M059J (cell line): ENCODE results near the gene DYNAP. TPM values are rescaled to one million over a fixed set of nuclear protein-coding genes. Genes with fewer than 3 reads are reported as not detected.

Experiments used
- DNase-seq: peaks from one replicate; pipeline ENCODE4 v3.0.0-alpha.2; 2012; ENCODE audit warnings: low read depth
- total RNA-seq: library from RNA; depleted of rRNA; stranded (reverse); fragments of >200 nt; shearing (Covaris generic); gene quantifications from 2 replicates; pipeline ENCODE4 v1.2.3, GENCODE V29; 2014; rRNA removed

Gene DYNAP, protein sequence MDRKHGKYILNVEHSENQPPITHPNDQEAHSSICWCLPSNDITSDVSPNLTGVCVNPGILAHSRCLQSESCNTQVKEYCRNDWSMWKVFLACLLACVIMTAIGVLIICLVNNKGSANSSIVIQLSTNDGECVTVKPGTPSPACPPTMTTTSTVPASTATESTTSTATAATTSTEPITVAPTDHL
- total RNA-seq: not detected in 2 replicates

- no peak for DNase-seq
Measured at GRCh38 chr18:54590945-54591344, at the start of gene DYNAP. DYNAP (plus strand) TSS chr18:54591245; CDS start chr18:54591283, 38 bp downstream.

DNA sequence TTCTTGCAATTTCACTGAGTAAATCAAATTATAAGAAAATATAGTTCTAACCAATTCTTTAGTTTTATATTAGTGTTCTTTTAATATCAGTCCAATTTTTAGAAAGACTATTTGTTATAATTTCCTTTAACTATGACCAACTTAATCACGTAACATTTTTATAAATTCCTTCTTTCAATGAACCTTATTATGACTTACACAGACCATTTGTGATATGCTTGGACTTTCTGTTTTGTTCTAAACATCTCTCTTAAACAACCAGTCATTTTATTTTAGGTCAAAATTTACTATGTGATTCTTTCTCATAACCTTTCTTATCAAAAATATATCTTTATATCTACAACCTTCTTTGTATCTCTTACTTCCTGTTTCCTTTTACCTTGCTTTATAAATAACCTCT lies 39.5 kb upstream of the DYNAP start:
- peak; percentile 2 for DNase-seq

DNA sequence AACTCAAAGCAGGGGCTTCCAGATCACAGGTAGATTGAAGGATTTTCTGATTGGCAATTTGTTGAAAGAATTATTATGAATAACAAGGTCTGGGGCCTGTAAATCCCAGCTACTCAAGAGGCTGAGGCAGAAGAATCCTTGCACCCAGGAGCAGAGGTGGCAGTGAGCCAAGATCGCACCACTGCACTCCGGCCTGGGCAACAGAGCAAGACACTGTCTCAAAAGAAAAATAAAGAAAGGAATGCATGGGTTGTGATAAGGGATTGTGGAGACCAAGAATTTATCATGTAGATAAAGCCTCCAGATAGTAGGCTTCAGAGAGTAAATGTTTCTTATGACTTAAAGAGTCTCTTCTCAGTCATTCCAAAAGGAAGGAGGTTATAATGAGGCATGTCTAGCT lies 35.8 kb upstream of the DYNAP start:
- DNase-seq: no peak

DNA sequence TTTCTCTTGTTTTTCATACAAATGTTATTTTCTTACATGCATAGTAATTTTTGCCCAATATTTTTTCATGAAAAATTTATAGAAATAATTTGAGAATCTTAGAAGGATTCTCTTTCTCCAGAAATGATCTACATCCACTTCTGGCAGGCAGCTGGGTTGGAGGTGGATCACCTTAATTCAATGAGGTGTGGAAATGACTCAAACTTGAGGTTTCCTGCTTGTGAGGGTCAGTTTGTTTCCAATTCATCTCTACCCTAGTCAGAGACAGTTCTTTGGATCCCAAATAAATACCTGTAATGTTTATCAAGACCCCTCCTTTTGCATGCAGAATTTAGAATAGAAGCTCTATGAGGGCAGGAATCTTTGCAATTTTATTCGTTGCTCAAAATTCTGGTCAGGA lies 35.0 kb upstream of the DYNAP start:
- DNase-seq: no peak

- no peak for DNase-seq
Measured at GRCh38 chr18:54557958-54558357, 33.1 kb upstream of the DYNAP start.

GRCh38 chr18:54558609-54559585 lies 32.1 kb upstream of the DYNAP start:
- peak; percentile 25 for DNase-seq

GRCh38 chr18:54561706-54562267 lies 29.3 kb upstream of the DYNAP start:
- DNase-seq: no peak

DNA sequence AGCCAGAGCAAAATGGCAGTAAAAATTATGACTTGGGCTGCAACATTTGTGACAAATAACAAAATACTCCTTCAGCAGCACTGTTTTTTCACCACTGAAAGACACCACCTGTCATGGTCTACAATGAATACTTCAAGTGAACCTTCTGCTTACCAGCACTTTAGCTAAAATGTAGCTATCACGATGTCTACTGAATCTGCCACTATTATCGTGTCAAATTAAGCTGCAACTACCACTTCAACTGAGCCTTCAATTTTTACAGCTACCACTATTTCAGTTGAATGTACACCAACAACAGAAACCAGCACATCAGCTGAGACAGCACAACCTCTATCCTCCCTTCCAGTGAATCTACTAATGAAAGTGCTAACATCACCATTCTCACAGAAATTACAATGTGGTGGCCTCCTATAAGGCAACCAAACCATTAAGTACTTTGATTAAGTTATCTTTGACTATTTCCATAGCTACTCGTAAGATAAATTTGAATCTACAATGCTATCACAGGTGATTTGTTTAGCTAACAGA lies 10.8 kb upstream of the DYNAP start:
- no peak for DNase-seq

- no peak for DNase-seq
Measured at GRCh38 chr18:54584065-54584464, 7.0 kb upstream of the DYNAP start.

DNA sequence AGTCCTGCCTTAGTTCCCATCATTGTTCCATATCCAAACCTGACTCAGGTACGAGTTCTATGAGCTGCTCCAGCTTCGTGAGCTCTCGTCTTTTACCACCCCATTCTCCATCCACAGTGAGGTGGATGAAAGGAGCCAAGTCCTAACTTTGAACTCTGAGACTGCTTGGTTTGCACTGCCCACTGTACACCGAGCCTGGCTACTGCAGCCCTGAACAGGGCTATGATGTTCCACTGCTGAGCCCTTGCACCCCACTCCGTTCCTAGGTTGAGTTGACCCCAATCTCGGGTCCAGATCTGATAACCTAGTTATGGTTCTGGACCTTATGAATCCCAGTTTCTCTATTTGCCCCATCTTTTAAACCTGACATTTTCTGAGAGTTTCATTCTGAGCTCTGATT lies 5.3 kb upstream of the DYNAP start:
- no peak for DNase-seq

GRCh38 chr18:54604211-54604610 lies 13.2 kb downstream of the DYNAP start:
- DNase-seq: no peak

GRCh38 chr18:54606835-54607212 lies 15.8 kb downstream of the DYNAP start:
- no peak for DNase-seq

- DNase-seq: peak; percentile 74
Measured at GRCh38 chr18:54607213-54608027, 16.4 kb downstream of the DYNAP start.

DNA sequence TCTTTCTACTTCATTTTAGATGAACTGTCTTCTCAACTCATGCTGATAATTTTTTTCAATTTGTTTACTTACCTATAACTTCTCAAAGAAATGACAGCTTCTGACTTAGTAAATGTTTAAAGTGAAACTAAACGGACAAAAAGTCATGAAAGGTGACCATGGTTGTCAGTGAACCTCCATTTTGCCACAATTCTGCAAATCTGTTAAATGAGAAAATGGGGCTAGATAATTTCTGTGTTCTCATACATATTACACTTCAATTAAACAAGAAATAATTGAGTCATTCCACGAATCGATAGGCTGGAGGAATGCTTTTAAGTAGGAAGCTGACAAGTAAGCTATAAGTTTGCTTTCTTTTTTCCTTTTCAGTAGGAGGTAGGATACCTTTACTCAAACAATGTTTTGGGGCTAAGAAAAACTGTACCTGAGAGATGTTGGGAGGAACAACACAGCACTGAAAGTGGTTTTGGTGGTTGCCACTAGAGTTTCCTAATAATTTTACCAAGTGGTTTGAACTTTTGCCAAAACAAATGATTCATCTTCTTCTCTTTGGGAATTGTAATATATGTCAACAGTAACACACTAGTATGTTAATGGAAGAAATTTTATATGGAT lies 17.1 kb downstream of the DYNAP start:
- peak; percentile 80 for DNase-seq

- DNase-seq: no peak
Measured at GRCh38 chr18:54611816-54612215, 20.8 kb downstream of the DYNAP start.

DNA sequence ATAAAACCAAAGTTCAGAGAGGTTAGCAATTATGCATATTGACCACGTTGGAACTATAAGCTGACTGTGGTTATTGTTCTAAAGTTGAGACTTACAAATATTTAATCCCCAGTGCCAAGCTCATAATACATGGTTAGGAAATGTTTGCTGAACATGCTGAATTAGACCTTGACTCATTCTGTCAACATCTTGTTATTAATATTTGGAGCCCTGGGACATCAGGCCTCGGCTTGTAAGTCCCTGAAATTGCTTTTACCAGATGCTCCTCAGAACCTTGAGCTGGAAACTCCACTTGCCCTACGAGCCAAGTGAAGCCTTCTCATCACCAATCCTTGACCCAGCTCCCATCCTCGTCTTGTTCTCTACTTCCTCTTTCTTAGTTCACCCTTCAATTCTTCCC lies 21.2 kb downstream of the DYNAP start:
- peak; percentile 3 for DNase-seq

DNA sequence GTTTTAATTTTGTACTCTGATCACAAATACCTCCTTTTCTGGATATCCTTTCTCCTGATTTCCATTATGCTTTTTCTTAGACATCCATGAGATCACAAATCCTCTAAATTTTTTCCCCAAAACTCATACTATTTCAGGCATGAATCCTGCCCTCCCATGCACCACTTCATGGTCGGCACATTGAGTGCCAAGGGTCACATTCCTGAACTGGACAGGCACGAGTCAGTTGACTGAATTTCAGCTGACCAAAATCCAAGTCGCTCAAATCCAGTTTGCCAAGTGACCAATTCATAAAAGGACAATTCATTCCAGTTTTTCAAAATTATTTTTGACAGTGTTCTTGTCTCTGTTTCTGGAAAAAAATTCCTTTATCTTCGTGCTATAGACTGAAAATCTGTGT lies 22.1 kb downstream of the DYNAP start:
- DNase-seq: no peak

GRCh38 chr18:54616220-54616848 lies 25.3 kb downstream of the DYNAP start:
- peak; percentile 7 for DNase-seq

GRCh38 chr18:54622084-54622483 lies 31.0 kb downstream of the DYNAP start:
- DNase-seq: no peak

DNA sequence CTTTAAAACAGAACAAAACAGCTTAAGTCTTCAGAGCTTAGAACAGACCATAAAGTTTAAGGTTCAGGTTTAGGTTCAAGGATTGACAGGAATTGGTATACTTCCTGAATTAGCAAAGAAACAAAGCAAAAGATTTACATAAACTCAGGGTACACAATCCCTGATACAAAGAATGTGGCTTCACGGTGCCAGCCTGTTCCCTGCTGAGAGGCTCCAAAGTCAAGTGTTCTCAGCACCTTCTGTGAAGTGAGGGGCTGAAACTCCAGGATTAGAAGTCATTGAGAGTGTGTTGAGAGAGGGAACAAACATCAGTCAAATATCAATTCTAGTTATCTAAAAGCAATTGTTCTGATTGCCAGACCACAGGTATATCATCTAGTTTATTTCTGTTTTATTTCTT lies 35.7 kb downstream of the DYNAP start:
- DNase-seq: no peak

DNA sequence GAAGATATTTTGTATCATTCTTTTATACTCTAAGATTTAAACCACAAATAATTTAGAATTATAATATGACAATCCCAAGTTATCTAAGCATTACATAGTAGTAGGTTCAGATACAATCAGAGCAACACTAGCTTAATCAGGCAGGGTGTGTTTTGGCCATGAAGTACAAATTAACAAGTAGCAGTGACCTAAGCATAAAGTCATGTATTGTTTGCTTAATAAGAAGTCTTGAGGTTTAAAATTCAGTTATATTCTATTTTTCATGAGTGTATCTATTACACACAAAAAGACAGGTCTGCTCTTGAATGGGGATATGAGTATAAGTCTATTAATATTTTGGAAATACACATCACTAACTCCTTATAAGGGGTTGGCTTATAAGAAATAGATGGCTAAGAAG lies 39.9 kb downstream of the DYNAP start:
- no peak for DNase-seq
